SK-N-SH (cell line): ENCODE measurements around the gene SLFN14. TPM values are rescaled to one million over a fixed set of nuclear protein-coding genes. Genes with fewer than 3 reads are reported as not detected.

Source experiments
- CTCF ChIA-PET: fragments of 300-600, 350-600 bp; formaldehyde crosslinking; extraction: SDS; loops from one replicate; lab custom pipeline; 2021; lab: Yijun Ruan, JAX
- POLR2A ChIA-PET: fragments of 350-600 bp; sonication (Branson Sonifier 250); formaldehyde crosslinking; extraction: SDS; loops from one replicate; lab custom pipeline; 2020; ENCODE audit warnings: antibody characterized with exemption, inconsistent platforms; lab: Yijun Ruan, JAX
- DNase-seq: peaks from one replicate; pipeline ENCODE4 v3.0.0; 2012
- H2AFZ ChIP-seq: fragments of 200-600 bp; sonication (generic); 2 replicates; pipeline ENCODE4 v1.8.1; 2016; ENCODE audit warnings: antibody characterized with exemption, mild to moderate bottlenecking, low read depth
- H3F3A ChIP-seq: fragments of 200-600 bp; sonication (generic); replicated peaks from 2 replicates; pipeline ENCODE3; 2016; ENCODE audit warnings: antibody characterized with exemption, mild to moderate bottlenecking; ENCODE audit not compliant: insufficient read depth
- H3K27ac ChIP-seq, 2 experiments: fragments of 200-500 bp in 1 of 2; fragments of 200-600 bp in 1 of 2; sonication (Bioruptor generic) in 1 of 2; sonication (generic), shearing (Covaris generic) in 1 of 2; 2 replicates each; pipeline versions ENCODE4 v1.5.1 to v1.6.1; 2014 to 2016; ENCODE audit warnings: low read depth in 2 of 2, inconsistent platforms in 1 of 2, low read length in 1 of 2, mild to moderate bottlenecking in 1 of 2, mixed read lengths in 1 of 2
- H3K27me3 ChIP-seq: fragments of 200-600 bp; sonication (generic), shearing (Covaris generic); 2 replicates; pipeline ENCODE4 v1.6.1; 2016; ENCODE audit warnings: mixed run types; ENCODE audit not compliant: insufficient read depth
- H3K36me3 ChIP-seq, 2 experiments: fragments of 200-500 bp in 1 of 2; fragments of 200-600 bp in 1 of 2; sonication (Bioruptor generic) in 1 of 2; sonication (generic) in 1 of 2; replicated peaks in 1 of 2; 2 replicates each; pipeline versions ENCODE3 to v1.5.1; 2014 to 2016; ENCODE audit warnings: low read length in 1 of 2, mild to moderate bottlenecking in 1 of 2; ENCODE audit not compliant: insufficient read depth in 2 of 2, control insufficient read depth in 1 of 2
- H3K4me1 ChIP-seq, 2 experiments: fragments of 200-500 bp in 1 of 2; fragments of 200-600 bp in 1 of 2; sonication (Bioruptor generic) in 1 of 2; sonication (generic), shearing (Covaris generic) in 1 of 2; 2 replicates each; pipeline versions ENCODE4 v1.5.1 to v1.6.1; 2014 to 2016; ENCODE audit warnings: low read depth in 1 of 2, low read length in 1 of 2, mixed run types in 1 of 2; ENCODE audit not compliant: insufficient read depth in 2 of 2, control insufficient read depth in 1 of 2
- H3K4me2 ChIP-seq: fragments of 200-600 bp; sonication (generic), shearing (Covaris generic); 2 replicates; pipeline ENCODE4 v1.6.1; 2017; ENCODE audit warnings: mixed run types
- H3K4me3 ChIP-seq, 2 experiments: fragments of 200-500 bp in 1 of 2; fragments of 200-600 bp in 1 of 2; sonication (Bioruptor generic) in 1 of 2; sonication (generic), shearing (Covaris generic) in 1 of 2; 2 replicates each; pipeline versions ENCODE4 v1.5.1 to v1.8.1; 2014 to 2016; ENCODE audit warnings: low read depth in 2 of 2, inconsistent platforms in 1 of 2, low read length in 1 of 2, mild to moderate bottlenecking in 1 of 2, mixed read lengths in 1 of 2, moderate library complexity in 1 of 2
- H3K79me2 ChIP-seq: fragments of 200-600 bp; sonication (generic); 2 replicates; pipeline ENCODE4 v1.8.1; 2017; ENCODE audit warnings: mild to moderate bottlenecking; ENCODE audit not compliant: insufficient read depth
- H3K9ac ChIP-seq: fragments of 200-600 bp; sonication (generic); 2 replicates; pipeline ENCODE4 v1.6.1; 2017; ENCODE audit warnings: mixed run types
- H3K9me2 ChIP-seq: fragments of 200-600 bp; sonication (generic); 2 replicates; pipeline ENCODE4 v1.6.1; 2017; ENCODE audit warnings: mixed run types
- H3K9me3 ChIP-seq: fragments of 200-600 bp; sonication (generic); 2 replicates; pipeline ENCODE4 v1.6.1; 2017; ENCODE audit warnings: mixed run types, mild to moderate bottlenecking, moderate library complexity
- H4K20me1 ChIP-seq: fragments of 200-600 bp; sonication (generic); 2 replicates; pipeline ENCODE4 v1.6.1; 2017; ENCODE audit warnings: mild to moderate bottlenecking, mixed run types; ENCODE audit not compliant: insufficient read depth
- ELF1 ChIP-seq: IDR thresholded peaks from 2 replicates; pipeline ENCODE4 v1.4.0; 2012
- EP300 ChIP-seq, 2 experiments: IDR thresholded peaks; 2 replicates each; pipeline versions ENCODE4 v1.4.0 to v1.6.1; 2012; ENCODE audit warnings: borderline replicate concordance in 1 of 2, low read depth in 1 of 2, low read length in 1 of 2
- FOSL2 ChIP-seq: IDR thresholded peaks from 2 replicates; pipeline ENCODE4 v1.4.0; 2012; ENCODE audit warnings: low read depth, mild to moderate bottlenecking, moderate library complexity, borderline replicate concordance
- FOXJ3 ChIP-seq: sonication (generic); formaldehyde crosslinking; IDR thresholded peaks from 2 replicates; pipeline ENCODE4 v1.5.1; 2020; ENCODE audit warnings: mild to moderate bottlenecking, missing genetic modification reagents
- FOXM1 ChIP-seq: IDR thresholded peaks from 2 replicates; pipeline ENCODE4 v1.4.0; 2012; ENCODE audit warnings: low read depth, mild to moderate bottlenecking
- JUND ChIP-seq: IDR thresholded peaks from 2 replicates; pipeline ENCODE4 v1.4.0; 2012
- NRF1 ChIP-seq: IDR thresholded peaks from 2 replicates; pipeline ENCODE4 v1.6.1; 2012; ENCODE audit warnings: low read depth, mild to moderate bottlenecking, low read length
- POLR2AphosphoS5 ChIP-seq: IDR thresholded peaks from 2 replicates; pipeline ENCODE4 v1.6.1; 2012; ENCODE audit warnings: low read depth, low read length
- RFX5 ChIP-seq: IDR thresholded peaks from 2 replicates; pipeline ENCODE4 v1.6.1; 2012; ENCODE audit warnings: mild to moderate bottlenecking, improper control_type of control experiment, low read length
- SIN3A ChIP-seq: IDR thresholded peaks from 2 replicates; pipeline ENCODE4 v1.6.1; 2012; ENCODE audit warnings: low read depth, mild to moderate bottlenecking, low read length, moderate library complexity, borderline replicate concordance
- SMC3 ChIP-seq: IDR thresholded peaks from 2 replicates; pipeline ENCODE4 v1.6.1; 2012; ENCODE audit warnings: low read depth, low read length, improper control_type of control experiment
- TAF1 ChIP-seq: IDR thresholded peaks from 2 replicates; pipeline ENCODE4 v1.6.1; 2012; ENCODE audit warnings: low read depth, mild to moderate bottlenecking, low read length, moderate library complexity, borderline replicate concordance
- USF2 ChIP-seq: fragments of 150-350 bp; IDR thresholded peaks from 2 replicates; pipeline ENCODE4 v1.6.1; 2017; ENCODE audit warnings: antibody characterized with exemption, low read length, low read depth, borderline replicate concordance
- ZBTB33 ChIP-seq: IDR thresholded peaks from 2 replicates; pipeline ENCODE4 v1.4.0; 2012; ENCODE audit warnings: low read depth, borderline replicate concordance
- WGBS: methylation state at CpG from one replicate; pipeline ENCODE4 v1.1.6; 2017; ENCODE audit warnings: low lambda C conversion rate; 5-methylcytosine and 5-hydroxymethylcytosine counted together
- polyA plus RNA-seq, 3 experiments: library from polyadenylated mRNA; depleted of rRNA; stranded (reverse); fragments of >200 nt; gene quantifications; 2 replicates each; pipeline ENCODE4 v1.2.3, GENCODE V29; 2012
- TF ChIP-seq, protein P1 (sequence below): IDR thresholded peaks from 2 replicates; pipeline ENCODE4 v1.4.0; 2012; ENCODE audit warnings: low read depth
- TF ChIP-seq, protein P2 (sequence below): IDR thresholded peaks from 2 replicates; pipeline ENCODE4; 2012

The SLFN14 gene
- polyA plus RNA-seq, 1 of the 3 experiments (the other 2 are of a cell fraction) = not detected

GRCh38 chr17:35541434-35541833, 19.2 kb downstream of the SLFN14 start:
- H3K9me3 ChIP-seq = no peaks in the 10 kb centered on the region
- H3F3A ChIP-seq = peaks cover 5% of the 10 kb centered on the region
- peak overlapping the region; percentile 77 for H3K4me2 ChIP-seq
- H2AFZ ChIP-seq = peak overlapping the region; percentile 81
- H3K27ac ChIP-seq = no peak overlapping the region
- WGBS = 52% methylated on average over 1 of the region's 1 CpG
- H3K4me1 ChIP-seq = no peaks in the 10 kb centered on the region
- TF ChIP-seq FOSL2 (no peak), RFX5 (no peak), FOXJ3 (CRISPR knock-in tag) (no peak), SIN3A (no peak), POLR2AphosphoS5 (no peak), NRF1 (no peak), USF2 (no peak), TAF1 (no peak), ZBTB33 (no peak), SMC3 (no peak), JUND (no peak), EP300 (IDR thresholded peaks at IDR 0.05; ENCODE audit: borderline replicate concordance in 1 of 2, low read depth in 1 of 2, low read length in 1 of 2) (no peak), FOXM1 (no peak), ELF1 (no peak)
- TF ChIP-seq, protein P1, sequence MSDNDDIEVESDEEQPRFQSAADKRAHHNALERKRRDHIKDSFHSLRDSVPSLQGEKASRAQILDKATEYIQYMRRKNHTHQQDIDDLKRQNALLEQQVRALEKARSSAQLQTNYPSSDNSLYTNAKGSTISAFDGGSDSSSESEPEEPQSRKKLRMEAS = no peak
- TF ChIP-seq, protein P2, sequence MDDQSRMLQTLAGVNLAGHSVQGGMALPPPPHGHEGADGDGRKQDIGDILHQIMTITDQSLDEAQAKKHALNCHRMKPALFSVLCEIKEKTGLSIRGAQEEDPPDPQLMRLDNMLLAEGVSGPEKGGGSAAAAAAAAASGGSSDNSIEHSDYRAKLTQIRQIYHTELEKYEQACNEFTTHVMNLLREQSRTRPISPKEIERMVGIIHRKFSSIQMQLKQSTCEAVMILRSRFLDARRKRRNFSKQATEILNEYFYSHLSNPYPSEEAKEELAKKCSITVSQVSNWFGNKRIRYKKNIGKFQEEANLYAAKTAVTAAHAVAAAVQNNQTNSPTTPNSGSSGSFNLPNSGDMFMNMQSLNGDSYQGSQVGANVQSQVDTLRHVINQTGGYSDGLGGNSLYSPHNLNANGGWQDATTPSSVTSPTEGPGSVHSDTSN = no peak
- H3K36me3 ChIP-seq = no peaks in the 10 kb centered on the region
- H3K9me2 ChIP-seq = no peaks in the 10 kb centered on the region
- CTCF ChIA-PET = interaction anchor here (1.0 to 4.3 kb wide), 4 partner anchors 8 to 229 kb away, joined by 3 to 26 read pairs (median 7); no protein-coding TSS in a partner anchor
- DNase-seq = no peak
- peaks cover 20% of the 10 kb centered on the region; the same call in 1 of the 2 replicates for H3K27me3 ChIP-seq
- H3K9ac ChIP-seq = no peak overlapping the region; the same call in 1 of the 2 replicates
- H3K4me3 ChIP-seq = no peak overlapping the region; a peak in 1 of 4 replicates
- no peaks in the 10 kb centered on the region for H4K20me1 ChIP-seq
- H3K79me2 ChIP-seq = no peaks in the 10 kb centered on the region
- POLR2A ChIA-PET = no interaction called here
